HEK293 (cell line): ENCODE results near the gene COA3.

Experiments used
- EGR2 ChIP-seq: fragments of 450-650 bp; formaldehyde crosslinking; IDR thresholded peaks from 2 replicates; pipeline ENCODE4 v1.5.1; 2016; ENCODE audit warnings: low read depth, missing biosample characterization, missing genetic modification characterization
- KLF10 ChIP-seq: fragments of 450-650 bp; IDR thresholded peaks from 2 replicates; pipeline ENCODE4 v1.5.1; 2018; ENCODE audit warnings: missing biosample characterization, mild to moderate bottlenecking, missing genetic modification characterization
- KLF8 ChIP-seq: fragments of 450-650 bp; formaldehyde crosslinking; IDR thresholded peaks from 2 replicates; pipeline ENCODE4 v1.5.1; 2016; ENCODE audit warnings: missing biosample characterization, missing genetic modification characterization
- OVOL3 ChIP-seq: fragments of 450-650 bp; formaldehyde crosslinking; IDR thresholded peaks from 2 replicates; pipeline ENCODE4 v1.5.1; 2016; ENCODE audit warnings: missing biosample characterization, missing genetic modification characterization
- PATZ1 ChIP-seq: fragments of 450-650 bp; formaldehyde crosslinking; IDR thresholded peaks from 2 replicates; pipeline ENCODE4 v1.5.1; 2016; ENCODE audit warnings: missing biosample characterization, missing genetic modification characterization
- TCF7L2 ChIP-seq: IDR thresholded peaks from 2 replicates; pipeline ENCODE4 v1.6.1; 2011; ENCODE audit warnings: low read depth, mild to moderate bottlenecking, inconsistent platforms, low read length, moderate library complexity, borderline replicate concordance
- WT1 ChIP-seq: fragments of 450-650 bp; formaldehyde crosslinking; IDR thresholded peaks from 2 replicates; pipeline ENCODE4 v1.5.1; 2016; ENCODE audit warnings: missing biosample characterization, missing genetic modification characterization
- ZBTB17 ChIP-seq: fragments of 450-650 bp; formaldehyde crosslinking; IDR thresholded peaks from 2 replicates; pipeline ENCODE4 v1.5.1; 2016; ENCODE audit warnings: missing biosample characterization, missing genetic modification characterization
- ZBTB48 ChIP-seq: fragments of 450-650 bp; formaldehyde crosslinking; IDR thresholded peaks from 2 replicates; pipeline ENCODE4 v1.5.1; 2016; ENCODE audit warnings: missing biosample characterization, missing genetic modification characterization
- ZFHX2 ChIP-seq: fragments of 450-650 bp; formaldehyde crosslinking; conservative IDR thresholded peaks from 2 replicates; pipeline ENCODE4 v1.5.1; 2016; ENCODE audit warnings: missing biosample characterization, missing genetic modification characterization
- ZNF132 ChIP-seq: fragments of 450-650 bp; formaldehyde crosslinking; IDR thresholded peaks from 2 replicates; pipeline ENCODE4 v1.5.1; 2017; ENCODE audit warnings: missing biosample characterization, missing genetic modification characterization, borderline replicate concordance
- ZNF19 ChIP-seq: fragments of 450-650 bp; formaldehyde crosslinking; IDR thresholded peaks from 2 replicates; pipeline ENCODE4; 2016; ENCODE audit warnings: missing biosample characterization, missing genetic modification characterization, low read depth
- ZNF335 ChIP-seq: fragments of 450-650 bp; formaldehyde crosslinking; conservative IDR thresholded peaks from 2 replicates; pipeline ENCODE4 v1.5.1; 2016; ENCODE audit warnings: missing biosample characterization, missing genetic modification characterization
- ZNF362 ChIP-seq: fragments of 450-650 bp; formaldehyde crosslinking; IDR thresholded peaks from 2 replicates; pipeline ENCODE4 v1.5.1; 2016; ENCODE audit warnings: missing biosample characterization, missing genetic modification characterization
- ZNF398 ChIP-seq: fragments of 450-650 bp; formaldehyde crosslinking; IDR thresholded peaks from 2 replicates; pipeline ENCODE4 v1.5.1; 2017; ENCODE audit warnings: missing biosample characterization, missing genetic modification characterization
- ZNF426 ChIP-seq: fragments of 450-650 bp; formaldehyde crosslinking; IDR thresholded peaks from 2 replicates; pipeline ENCODE4 v1.5.1; 2017; ENCODE audit warnings: missing biosample characterization, missing genetic modification characterization, mild to moderate bottlenecking, inconsistent platforms, moderate library complexity
- ZNF514 ChIP-seq: fragments of 450-650 bp; formaldehyde crosslinking; IDR thresholded peaks from 2 replicates; pipeline ENCODE4 v1.5.1; 2016; ENCODE audit warnings: missing biosample characterization, missing genetic modification characterization
- ZNF530 ChIP-seq: fragments of 450-650 bp; formaldehyde crosslinking; IDR thresholded peaks from 2 replicates; pipeline ENCODE4 v1.5.1; 2016; ENCODE audit warnings: low read depth, missing biosample characterization, missing genetic modification characterization
- ZNF548 ChIP-seq: fragments of 450-650 bp; formaldehyde crosslinking; IDR thresholded peaks from 2 replicates; pipeline ENCODE4 v1.5.1; 2016; ENCODE audit warnings: missing biosample characterization, missing genetic modification characterization
- ZNF645 ChIP-seq: fragments of 450-650 bp; formaldehyde crosslinking; IDR thresholded peaks from 2 replicates; pipeline ENCODE4; 2016; ENCODE audit warnings: missing biosample characterization, missing genetic modification characterization
- ZNF660 ChIP-seq: fragments of 450-650 bp; IDR thresholded peaks from 2 replicates; pipeline ENCODE4 v1.5.1; 2018; ENCODE audit warnings: missing biosample characterization, mild to moderate bottlenecking, missing genetic modification characterization
- ZNF785 ChIP-seq: fragments of 450-650 bp; formaldehyde crosslinking; IDR thresholded peaks from 2 replicates; pipeline ENCODE4 v1.5.1; 2016; ENCODE audit warnings: missing biosample characterization, missing genetic modification characterization
- ZSCAN16 ChIP-seq: fragments of 450-650 bp; formaldehyde crosslinking; IDR thresholded peaks from 2 replicates; pipeline ENCODE4 v1.5.1; 2016; ENCODE audit warnings: missing biosample characterization, missing genetic modification characterization
- ZSCAN30 ChIP-seq: fragments of 450-650 bp; IDR thresholded peaks from 2 replicates; pipeline ENCODE4 v1.5.1; 2018; ENCODE audit warnings: missing biosample characterization, mild to moderate bottlenecking, missing genetic modification characterization, moderate library complexity
- TF ChIP-seq, protein P1 (sequence below): fragments of 450-650 bp; formaldehyde crosslinking; IDR thresholded peaks from 2 replicates; pipeline ENCODE4 v1.5.1; 2016; ENCODE audit warnings: missing biosample characterization, missing genetic modification characterization
- TF ChIP-seq, protein P2 (sequence below): fragments of 450-650 bp; formaldehyde crosslinking; conservative IDR thresholded peaks from 2 replicates; pipeline ENCODE4 v1.5.1; 2016; ENCODE audit warnings: low read depth, missing biosample characterization, missing genetic modification characterization

The COA3 gene

DNA sequence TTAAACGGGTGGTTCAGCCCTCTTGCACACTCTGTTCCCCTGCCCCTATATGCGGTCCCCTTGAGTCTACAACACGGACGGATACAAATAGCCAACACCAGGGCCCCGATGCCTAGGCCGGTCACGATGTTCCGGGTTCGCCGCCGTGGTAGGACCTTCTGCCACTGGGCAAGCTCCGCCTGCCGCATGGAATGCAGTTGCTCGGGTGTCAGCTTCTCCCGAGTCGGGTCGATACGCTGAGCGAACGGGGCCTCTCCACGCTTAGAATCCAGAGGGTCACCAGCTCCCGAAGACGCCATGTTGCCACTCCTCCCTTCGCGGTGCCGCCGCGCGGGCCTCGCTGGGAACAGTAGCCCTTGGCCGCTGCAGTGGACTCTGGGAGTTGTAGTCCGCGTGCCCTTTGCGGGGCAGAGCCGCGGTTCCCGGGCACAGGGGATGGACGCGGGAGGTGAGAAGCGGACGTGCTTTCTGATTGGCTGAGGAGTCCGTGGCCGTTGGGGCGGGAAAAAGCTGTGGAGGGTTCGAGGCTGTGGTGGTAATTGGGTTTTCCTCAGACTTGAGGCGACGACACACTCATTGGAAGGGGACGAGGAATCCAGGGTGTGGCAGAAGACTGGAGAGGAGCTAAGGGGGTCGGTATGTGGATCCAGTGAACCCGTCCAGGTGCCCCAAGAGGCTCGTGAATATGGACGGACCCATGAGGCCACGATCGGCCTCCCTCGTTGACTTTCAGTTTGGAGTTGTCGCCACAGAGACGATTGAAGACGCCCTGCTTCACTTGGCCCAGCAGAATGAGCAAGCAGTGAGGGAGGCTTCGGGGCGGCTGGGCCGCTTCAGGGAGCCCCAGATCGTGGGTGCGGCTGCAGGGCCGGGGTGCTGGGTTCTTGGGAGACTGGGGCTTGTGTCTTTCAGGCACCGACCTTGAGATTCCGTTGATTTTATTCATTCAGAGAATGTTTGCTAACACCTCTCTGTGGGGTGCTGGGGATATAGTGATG is at the start of gene COA3, which contains the start of gene CNTD1 (continued):
- TF ChIP-seq WT1 (tag by site-specific recombination) = no peak
- TF ChIP-seq ZNF132 = no peak
- TF ChIP-seq ZNF785 (tag by site-specific recombination) = no peak; the same call in 1 of the 2 replicates
- peak; percentile 98 for TF ChIP-seq ZNF335
- no peak for TF ChIP-seq ZSCAN30 (tag by site-specific recombination)
- TF ChIP-seq ZSCAN16 (tag by site-specific recombination) = no peak
- TF ChIP-seq ZBTB48 (tag by site-specific recombination) = peak; percentile 92
- TF ChIP-seq ZNF660 (tag by site-specific recombination) = peak; percentile 73; the same call in 1 of the 2 replicates
- TF ChIP-seq ZBTB17 (tag by site-specific recombination) = peak; percentile 92
- TF ChIP-seq ZNF362 (tag by site-specific recombination) = no peak
- TF ChIP-seq, protein P1, sequence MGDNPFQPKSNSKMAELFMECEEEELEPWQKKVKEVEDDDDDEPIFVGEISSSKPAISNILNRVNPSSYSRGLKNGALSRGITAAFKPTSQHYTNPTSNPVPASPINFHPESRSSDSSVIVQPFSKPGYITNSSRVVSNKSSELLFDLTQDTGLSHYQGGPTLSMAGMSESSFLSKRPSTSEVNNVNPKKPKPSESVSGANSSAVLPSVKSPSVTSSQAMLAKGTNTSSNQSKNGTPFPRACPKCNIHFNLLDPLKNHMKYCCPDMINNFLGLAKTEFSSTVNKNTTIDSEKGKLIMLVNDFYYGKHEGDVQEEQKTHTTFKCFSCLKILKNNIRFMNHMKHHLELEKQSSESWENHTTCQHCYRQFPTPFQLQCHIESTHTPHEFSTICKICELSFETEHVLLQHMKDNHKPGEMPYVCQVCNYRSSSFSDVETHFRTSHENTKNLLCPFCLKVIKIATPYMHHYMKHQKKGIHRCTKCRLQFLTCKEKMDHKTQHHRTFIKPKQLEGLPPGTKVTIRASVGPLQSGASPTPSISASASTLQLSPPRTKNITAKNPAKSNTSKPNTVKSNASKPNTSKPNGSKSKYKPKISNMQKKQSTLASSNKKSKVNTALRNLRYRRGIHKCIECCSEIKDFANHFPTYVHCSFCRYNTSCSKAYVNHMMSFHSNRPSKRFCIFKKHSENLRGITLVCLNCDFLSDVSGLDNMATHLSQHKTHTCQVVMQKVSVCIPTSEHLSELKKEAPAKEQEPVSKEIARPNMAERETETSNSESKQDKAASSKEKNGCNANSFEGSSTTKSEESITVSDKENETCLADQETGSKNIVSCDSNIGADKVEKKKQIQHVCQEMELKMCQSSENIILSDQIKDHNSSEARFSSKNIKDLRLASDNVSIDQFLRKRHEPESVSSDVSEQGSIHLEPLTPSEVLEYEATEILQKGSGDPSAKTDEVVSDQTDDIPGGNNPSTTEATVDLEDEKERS = no peak
- TF ChIP-seq OVOL3 = no peak
- no peak for TF ChIP-seq ZNF530
- no peak for TF ChIP-seq ZNF426
- TF ChIP-seq PATZ1 = 0 out of 2 replicates have a peak, but pooled peaks have one; percentile 9
- no peak for TF ChIP-seq ZNF19 (tag by site-specific recombination)
- no peak for TF ChIP-seq TCF7L2
- TF ChIP-seq ZNF398 (tag by site-specific recombination) = peak; percentile 43; the same call in 1 of the 2 replicates
- TF ChIP-seq ZNF514 (tag by site-specific recombination) = no peak
- TF ChIP-seq ZNF645 = no peak
- 0 out of 2 replicates have a peak, but pooled peaks have one; percentile 62 for TF ChIP-seq KLF8
- TF ChIP-seq, protein P2, sequence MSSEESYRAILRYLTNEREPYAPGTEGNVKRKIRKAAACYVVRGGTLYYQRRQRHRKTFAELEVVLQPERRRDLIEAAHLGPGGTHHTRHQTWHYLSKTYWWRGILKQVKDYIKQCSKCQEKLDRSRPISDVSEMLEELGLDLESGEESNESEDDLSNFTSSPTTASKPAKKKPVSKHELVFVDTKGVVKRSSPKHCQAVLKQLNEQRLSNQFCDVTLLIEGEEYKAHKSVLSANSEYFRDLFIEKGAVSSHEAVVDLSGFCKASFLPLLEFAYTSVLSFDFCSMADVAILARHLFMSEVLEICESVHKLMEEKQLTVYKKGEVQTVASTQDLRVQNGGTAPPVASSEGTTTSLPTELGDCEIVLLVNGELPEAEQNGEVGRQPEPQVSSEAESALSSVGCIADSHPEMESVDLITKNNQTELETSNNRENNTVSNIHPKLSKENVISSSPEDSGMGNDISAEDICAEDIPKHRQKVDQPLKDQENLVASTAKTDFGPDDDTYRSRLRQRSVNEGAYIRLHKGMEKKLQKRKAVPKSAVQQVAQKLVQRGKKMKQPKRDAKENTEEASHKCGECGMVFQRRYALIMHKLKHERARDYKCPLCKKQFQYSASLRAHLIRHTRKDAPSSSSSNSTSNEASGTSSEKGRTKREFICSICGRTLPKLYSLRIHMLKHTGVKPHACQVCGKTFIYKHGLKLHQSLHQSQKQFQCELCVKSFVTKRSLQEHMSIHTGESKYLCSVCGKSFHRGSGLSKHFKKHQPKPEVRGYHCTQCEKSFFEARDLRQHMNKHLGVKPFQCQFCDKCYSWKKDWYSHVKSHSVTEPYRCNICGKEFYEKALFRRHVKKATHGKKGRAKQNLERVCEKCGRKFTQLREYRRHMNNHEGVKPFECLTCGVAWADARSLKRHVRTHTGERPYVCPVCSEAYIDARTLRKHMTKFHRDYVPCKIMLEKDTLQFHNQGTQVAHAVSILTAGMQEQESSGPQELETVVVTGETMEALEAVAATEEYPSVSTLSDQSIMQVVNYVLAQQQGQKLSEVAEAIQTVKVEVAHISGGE (tag by site-specific recombination) = peak; percentile 86
- no peak for TF ChIP-seq ZFHX2 (tag by site-specific recombination)
- no peak for TF ChIP-seq EGR2 (tag by site-specific recombination)
- peak; percentile 60; the same call in 1 of the 2 replicates for TF ChIP-seq KLF10 (tag by site-specific recombination)
- no peak for TF ChIP-seq ZNF548 (tag by site-specific recombination)
